ENCODE data around the gene PPP2R3B.

The PPP2R3B gene

DNA sequence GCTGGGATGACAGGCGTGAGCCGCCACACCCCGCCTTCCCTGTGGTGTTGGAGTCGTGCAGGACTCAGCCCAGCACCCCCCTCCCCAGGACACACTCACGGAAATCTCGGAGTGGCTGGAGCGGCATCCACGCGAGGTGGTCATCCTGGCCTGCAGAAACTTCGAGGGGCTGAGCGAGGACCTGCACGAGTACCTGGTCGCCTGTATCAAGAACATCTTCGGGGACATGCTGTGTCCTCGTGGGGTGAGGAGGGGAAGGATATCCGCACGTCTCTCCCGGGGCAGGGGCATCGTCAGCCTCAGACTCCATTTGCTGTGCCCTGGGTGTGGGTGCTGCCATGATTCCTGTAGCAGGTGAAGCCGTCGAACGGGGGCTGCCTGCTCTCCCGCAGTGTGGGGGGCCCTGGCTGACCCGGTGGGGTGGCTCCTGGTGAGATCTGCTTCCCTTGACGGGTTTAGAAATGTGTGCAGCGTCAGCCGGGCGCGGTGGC, 95.3 kb downstream of the PPP2R3B start:
- H3K4me3 ChIP-seq (ENCODE audit: low read depth, low read length) = no peak overlapping the region
- H3K4me1 ChIP-seq = no peaks in the 10 kb centered on the region
- H3K36me3 ChIP-seq = peaks cover 10% of the 10 kb centered on the region
- no peak for DNase-seq
- H3K27me3 ChIP-seq = no peaks in the 10 kb centered on the region
- TF ChIP-seq, protein P1, sequence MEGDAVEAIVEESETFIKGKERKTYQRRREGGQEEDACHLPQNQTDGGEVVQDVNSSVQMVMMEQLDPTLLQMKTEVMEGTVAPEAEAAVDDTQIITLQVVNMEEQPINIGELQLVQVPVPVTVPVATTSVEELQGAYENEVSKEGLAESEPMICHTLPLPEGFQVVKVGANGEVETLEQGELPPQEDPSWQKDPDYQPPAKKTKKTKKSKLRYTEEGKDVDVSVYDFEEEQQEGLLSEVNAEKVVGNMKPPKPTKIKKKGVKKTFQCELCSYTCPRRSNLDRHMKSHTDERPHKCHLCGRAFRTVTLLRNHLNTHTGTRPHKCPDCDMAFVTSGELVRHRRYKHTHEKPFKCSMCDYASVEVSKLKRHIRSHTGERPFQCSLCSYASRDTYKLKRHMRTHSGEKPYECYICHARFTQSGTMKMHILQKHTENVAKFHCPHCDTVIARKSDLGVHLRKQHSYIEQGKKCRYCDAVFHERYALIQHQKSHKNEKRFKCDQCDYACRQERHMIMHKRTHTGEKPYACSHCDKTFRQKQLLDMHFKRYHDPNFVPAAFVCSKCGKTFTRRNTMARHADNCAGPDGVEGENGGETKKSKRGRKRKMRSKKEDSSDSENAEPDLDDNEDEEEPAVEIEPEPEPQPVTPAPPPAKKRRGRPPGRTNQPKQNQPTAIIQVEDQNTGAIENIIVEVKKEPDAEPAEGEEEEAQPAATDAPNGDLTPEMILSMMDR (IDR thresholded peaks at IDR 0.05; ENCODE audit: low read depth, low read length) = no peak
- H3K9me3 ChIP-seq = no peaks in the 10 kb centered on the region

DNA sequence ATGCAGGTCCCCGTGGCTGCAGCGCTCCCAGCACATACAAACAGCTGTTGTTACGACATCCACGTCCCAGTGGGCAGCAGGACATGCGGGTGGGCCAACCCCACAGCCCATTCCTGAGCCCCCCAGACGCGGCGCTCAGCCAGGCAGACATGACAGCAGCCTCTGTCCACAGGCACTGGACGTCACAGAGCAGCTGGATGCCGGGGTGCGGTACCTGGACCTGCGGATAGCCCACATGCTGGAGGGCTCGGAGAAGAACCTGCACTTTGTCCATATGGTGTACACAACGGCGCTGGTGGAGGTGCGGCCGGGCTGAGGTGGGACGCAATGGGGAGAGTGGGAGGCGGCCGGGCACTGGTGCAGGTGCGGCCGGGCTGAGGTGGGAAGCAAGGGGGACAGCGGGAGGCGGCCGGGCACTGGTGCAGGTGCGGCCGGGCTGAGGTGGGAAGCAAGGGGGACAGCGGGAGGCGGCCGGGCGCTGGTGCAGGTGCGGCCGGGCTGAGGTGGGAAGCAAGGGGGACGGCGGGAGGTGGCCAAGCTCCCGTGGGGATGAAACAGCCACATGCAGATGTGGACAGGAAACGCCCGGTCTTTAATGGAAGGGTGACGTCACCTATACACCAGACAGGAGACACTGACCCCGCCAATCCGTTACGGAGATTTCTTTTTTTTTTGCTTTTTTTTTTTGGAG, 96.1 kb downstream of the PPP2R3B start:
- Histone ChIP-seq H3K4me1 (no peaks in the 10 kb centered on the region), H3K9me3 (no peaks in the 10 kb centered on the region), H3K27me3 (no peaks in the 10 kb centered on the region), H3K4me3 (ENCODE audit: low read depth, low read length) (no peak overlapping the region), H3K36me3 (peaks cover 10% of the 10 kb centered on the region)
- no peak for DNase-seq
- TF ChIP-seq, protein P1 (IDR thresholded peaks at IDR 0.05; ENCODE audit: low read depth, low read length) = no peak

DNA sequence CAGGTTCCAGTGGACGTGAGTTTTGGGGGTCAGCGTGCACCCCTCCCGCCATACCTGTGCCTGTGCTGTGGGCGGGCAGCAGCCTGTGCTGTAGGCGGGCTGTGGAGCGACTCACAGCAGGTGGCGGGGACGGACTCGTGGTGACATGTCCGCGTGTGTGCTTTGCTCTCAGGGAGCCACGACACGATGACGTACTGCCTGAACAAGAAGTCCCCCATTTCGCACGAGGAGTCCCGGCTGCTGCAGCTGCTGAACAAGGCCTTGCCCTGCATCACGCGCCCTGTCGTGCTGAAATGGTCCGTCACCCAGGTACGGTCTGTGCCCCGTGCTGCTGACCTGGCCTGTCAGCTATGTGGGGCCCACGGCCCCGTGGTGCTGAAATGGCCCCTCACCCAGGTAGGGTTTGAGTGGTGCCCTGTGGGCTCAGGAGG, 98.1 kb downstream of the PPP2R3B start:
- Histone ChIP-seq H3K36me3 (peaks cover 9% of the 10 kb centered on the region), H3K27me3 (no peaks in the 10 kb centered on the region), H3K4me1 (no peaks in the 10 kb centered on the region), H3K4me3 (ENCODE audit: low read depth, low read length) (no peak overlapping the region), H3K9me3 (no peaks in the 10 kb centered on the region)
- TF ChIP-seq, protein P1 (IDR thresholded peaks at IDR 0.05; ENCODE audit: low read depth, low read length) = no peak
- no peak for DNase-seq

DNA sequence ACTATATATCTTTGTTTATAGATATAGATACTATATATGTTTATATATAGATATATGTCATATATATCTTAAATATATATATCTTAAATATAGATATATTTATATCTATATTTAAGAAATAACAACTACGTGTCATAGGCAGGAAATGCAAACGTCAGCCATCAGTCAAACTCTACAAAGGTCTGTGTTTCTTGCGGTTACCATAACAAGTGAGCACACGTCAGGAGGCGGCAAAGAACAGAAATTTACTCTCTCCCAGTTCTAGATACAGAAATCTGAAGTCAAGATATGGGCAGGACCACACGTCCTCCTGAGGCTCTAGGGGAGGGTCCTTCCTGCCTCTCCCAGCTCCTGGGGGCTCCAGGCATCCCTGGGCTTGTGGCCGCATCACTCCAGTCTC, 99.0 kb downstream of the PPP2R3B start:
- Histone ChIP-seq H3K36me3 (peaks cover 1% of the 10 kb centered on the region; the same call in 1 of the 2 replicates), H3K4me1 (no peaks in the 10 kb centered on the region), H3K9me3 (no peaks in the 10 kb centered on the region), H3K4me3 (ENCODE audit: low read depth, low read length) (no peak overlapping the region), H3K27me3 (no peaks in the 10 kb centered on the region)
- TF ChIP-seq, protein P1 (IDR thresholded peaks at IDR 0.05; ENCODE audit: low read depth, low read length) = no peak
- DNase-seq = no peak

DNA sequence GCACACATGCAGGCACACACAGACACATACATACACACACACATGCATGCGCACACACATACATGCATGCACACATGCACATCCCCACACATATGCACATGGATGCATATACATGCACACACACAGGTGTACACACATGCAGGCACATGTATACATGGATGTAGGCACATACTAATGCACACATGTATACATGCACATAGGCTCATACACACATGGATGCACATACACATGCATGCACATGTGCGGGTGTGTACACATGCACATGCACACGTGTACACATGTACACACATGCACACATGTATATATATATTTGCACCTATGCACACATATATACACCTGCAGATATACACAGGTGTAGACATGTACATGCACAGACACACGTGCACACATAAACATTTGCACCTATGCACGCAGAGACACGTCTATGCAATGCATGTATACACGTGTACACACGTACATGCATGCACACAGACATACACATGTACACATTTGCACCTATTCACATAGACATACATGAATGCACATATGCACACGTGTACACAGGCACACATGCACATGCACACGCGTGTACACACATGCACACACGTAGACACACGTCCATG, 101.5 kb downstream of the PPP2R3B start:
- no peaks in the 10 kb centered on the region for H3K36me3 ChIP-seq

More for the DNA sequence above, 101.5 kb downstream of the PPP2R3B start:
- Histone ChIP-seq H3K9me3 (no peaks in the 10 kb centered on the region), H3K4me3 (ENCODE audit: low read depth, low read length) (no peak overlapping the region), H3K27me3 (no peaks in the 10 kb centered on the region), H3K4me1 (no peaks in the 10 kb centered on the region)
- DNase-seq = no peak
- TF ChIP-seq, protein P1 (IDR thresholded peaks at IDR 0.05; ENCODE audit: low read depth, low read length) = no peak

Measured in BE2C (cell line).